Colonic mucosa (tissue), 4 donors: ENCODE data around the gene PIP4K2C. TPM values are rescaled to one million over a fixed set of nuclear protein-coding genes. Genes with fewer than 3 reads are reported as not detected.

Source experiments
- DNase-seq: peaks from one replicate; pipeline ENCODE4 v3.0.0-alpha.2; 2020
- H3K27ac ChIP-seq: fragments of 200-600 bp; one replicate; pipeline ENCODE4 v1.8.0; 2021
- H3K27me3 ChIP-seq: fragments of 200-600 bp; one replicate; pipeline ENCODE4 v1.8.0; 2021
- H3K36me3 ChIP-seq: fragments of 200-600 bp; one replicate; pipeline ENCODE4 v1.8.0; 2021
- H3K4me1 ChIP-seq: fragments of 200-600 bp; one replicate; pipeline ENCODE4 v1.8.0; 2021; ENCODE audit warnings: mild to moderate bottlenecking
- H3K4me3 ChIP-seq: fragments of 200-600 bp; one replicate; pipeline ENCODE4 v1.8.0; 2021
- H3K9ac ChIP-seq, 2 donors: one replicate each; pipeline ENCODE4 v1.7.0; 2013; ENCODE audit warnings: control low read depth in 2 of 2, low read depth in 2 of 2, low read length in 2 of 2
- H3K9me3 ChIP-seq: fragments of 200-600 bp; one replicate; pipeline ENCODE4 v1.8.0; 2021
- CTCF ChIP-seq: fragments of 200-600 bp; IDR thresholded peaks from one replicate; pipeline ENCODE4 v1.8.0; 2022; ENCODE audit warnings: antibody characterized with exemption, mild to moderate bottlenecking
- intact Hi-C: fragments of 100-400 bp; cut with DNase I; formaldehyde crosslinking; loops from one replicate; pipeline ENCODE4 v1.14.1; 2022
- total RNA-seq, 2 donors: library from RNA; stranded (reverse); fragmentation: NEBNext Ultra II Directional in 1 of 2; extraction: Animal tissue kit (Norgen Biotek cat#: 25700) in 1 of 2; gene quantifications; one replicate each; pipeline ENCODE4 v1.2.1, GENCODE V29; 2021
- donor health status: healthy.
- donor health status: DM: no; HTN: no; CAD: no.
- donor health status: DM: no; HTN: no; CAD: no.

PIP4K2C gene
- total RNA-seq, 2 donors from 2014 or later, result 43.6 to 60.2 TPM

DNA sequence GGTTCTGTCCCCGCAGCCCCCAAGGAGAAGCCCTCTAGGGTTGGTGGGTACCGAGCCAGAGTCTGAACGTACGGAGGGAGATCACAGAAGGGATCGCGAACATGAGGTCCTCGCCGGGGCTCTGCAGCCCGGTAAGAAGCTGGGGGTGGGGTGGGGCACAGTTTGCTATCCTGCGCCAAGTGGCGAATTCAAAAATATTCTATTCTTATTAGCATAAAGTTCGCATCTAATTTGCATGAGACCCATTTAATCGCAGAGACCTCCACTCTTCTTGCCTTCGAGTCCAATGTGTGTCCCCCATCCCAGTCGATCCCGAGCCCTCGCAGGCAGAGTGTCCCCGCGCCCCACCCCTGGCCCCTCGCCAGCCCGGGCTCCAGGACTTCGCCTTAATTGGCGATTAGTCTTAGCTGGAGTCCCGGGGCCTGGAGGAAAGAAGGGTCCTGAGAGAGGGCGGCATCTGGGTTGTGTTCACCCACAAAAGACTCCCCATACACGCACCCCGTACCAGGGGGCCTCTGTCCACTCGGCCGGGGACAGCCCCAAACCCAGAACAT lies 19.6 kb downstream of the PIP4K2C start:
- no peaks in the 10 kb centered on the region for H3K9me3 ChIP-seq
- H3K4me3 ChIP-seq, result peak overlapping the region; percentile 45
- H3K4me1 ChIP-seq, result no peaks in the 10 kb centered on the region
- peaks cover 24% of the 10 kb centered on the region for H3K27me3 ChIP-seq
- no peak for TF ChIP-seq CTCF
- intact Hi-C loops, result no loop called here
- no peaks in the 10 kb centered on the region for H3K36me3 ChIP-seq
- H3K9ac ChIP-seq, result peak overlapping the region; percentile 35 to 63
- peak; percentile 45 for DNase-seq
- peak overlapping the region; percentile 60 for H3K27ac ChIP-seq

DNA sequence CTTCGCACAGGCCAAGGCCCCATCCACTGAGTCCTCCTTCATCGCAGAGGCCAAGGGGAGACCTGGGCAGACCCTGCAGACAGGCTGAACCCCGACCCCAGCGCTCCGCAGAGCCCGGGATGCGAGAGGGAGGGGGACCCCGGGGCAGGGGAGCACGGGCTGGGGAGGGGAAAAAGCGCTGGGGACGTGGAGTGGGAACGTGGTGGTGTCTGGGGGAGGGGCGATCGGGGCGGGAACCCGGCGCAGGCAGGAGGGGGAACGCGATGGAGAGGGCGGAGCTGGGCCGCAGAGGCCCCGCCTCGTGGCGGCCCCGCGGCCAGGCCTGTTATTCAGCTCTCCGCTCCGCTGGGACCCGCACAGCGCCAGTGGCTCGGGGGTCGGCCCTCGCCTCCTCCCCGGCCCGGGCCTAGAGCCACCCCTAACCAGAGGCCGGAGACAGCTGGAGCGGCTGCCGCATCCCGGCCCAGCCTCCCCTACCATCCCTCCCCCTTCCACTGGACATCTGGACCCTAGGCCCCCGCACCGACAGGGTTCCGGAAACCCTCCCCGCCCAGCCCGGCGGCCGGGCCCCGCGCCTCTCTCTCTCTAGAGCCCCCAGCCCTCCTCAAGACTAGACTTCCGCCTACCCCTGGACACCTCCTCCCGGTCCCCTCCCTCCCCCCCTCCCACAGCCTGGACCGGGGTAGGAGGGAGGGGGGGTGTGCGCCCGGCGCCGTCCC lies 20.3 kb downstream of the PIP4K2C start, which contains the start of gene ARHGEF25:
TSS of gene ARHGEF25 (plus strand) at position 328 of the 719 bp plus-strand sequence. CDS start 460 bp downstream, outside the sequence.
- H3K36me3 ChIP-seq, result no peaks in the 10 kb centered on the region
- no peaks in the 10 kb centered on the region for H3K9me3 ChIP-seq
- H3K4me1 ChIP-seq, result no peaks in the 10 kb centered on the region
- peak within 1 kb of the TSS; percentile 60 for H3K27ac ChIP-seq
- intact Hi-C loops, result no loop called here
- peaks cover 24% of the 10 kb centered on the region for H3K27me3 ChIP-seq
- peak within 1 kb of the TSS; percentile 45 for H3K4me3 ChIP-seq
- DNase-seq, result peak; percentile 51
- H3K9ac ChIP-seq, result peak within 1 kb of the TSS; percentile 35 to 76
- no peak for TF ChIP-seq CTCF

DNA sequence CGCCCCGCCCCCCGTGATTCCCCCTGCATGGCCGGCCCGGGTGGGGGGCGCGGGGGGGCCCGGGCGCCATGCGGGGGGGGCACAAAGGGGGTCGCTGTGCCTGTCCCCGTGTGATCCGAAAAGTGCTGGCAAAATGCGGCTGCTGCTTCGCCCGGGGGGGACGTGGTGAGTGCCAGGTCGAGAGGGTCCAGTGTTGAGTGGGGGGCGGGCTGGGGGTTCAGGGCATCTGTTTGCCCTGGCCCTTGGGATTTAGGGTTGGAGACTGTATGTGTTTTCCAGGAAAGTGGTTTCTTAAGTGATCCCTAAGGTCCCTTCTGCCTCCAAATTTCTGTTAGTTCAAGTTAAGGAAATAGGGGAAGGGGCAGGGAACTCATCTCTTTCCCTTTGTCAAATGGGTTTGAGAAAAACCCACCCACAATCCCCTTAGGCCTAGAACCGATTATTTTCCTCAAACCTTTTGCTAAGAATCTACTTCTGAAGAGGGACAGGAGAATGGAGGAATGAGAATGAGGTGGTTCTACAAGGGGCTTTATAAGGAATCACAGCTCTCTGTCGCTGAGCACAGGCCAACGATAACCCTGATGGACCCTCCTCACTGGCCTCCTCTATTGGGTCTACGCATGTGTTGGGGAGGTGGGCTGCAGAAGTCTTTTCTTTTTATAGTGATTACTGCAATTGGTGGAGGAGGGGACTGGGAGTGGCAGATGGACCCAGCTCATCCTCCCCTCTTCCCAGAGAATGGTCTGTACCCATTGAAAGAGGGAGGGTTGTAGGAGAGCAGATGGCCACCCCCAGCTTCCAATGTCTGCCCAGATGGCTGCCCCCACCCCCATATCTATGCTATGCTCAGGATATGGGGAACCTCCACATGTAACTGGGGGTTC lies 21.1 kb downstream of the PIP4K2C start:
- Histone ChIP-seq H3K9ac (peak overlapping the region in 1 of 2 donors; percentile 12), H3K9me3 (no peaks in the 10 kb centered on the region), H3K27me3 (peaks cover 24% of the 10 kb centered on the region), H3K27ac (peak overlapping the region; percentile 60), H3K4me3 (peak overlapping the region; percentile 45), H3K36me3 (no peaks in the 10 kb centered on the region), H3K4me1 (no peaks in the 10 kb centered on the region)
- DNase-seq, result no peak
- intact Hi-C loops, result no loop called here
- TF ChIP-seq CTCF, result no peak

GRCh38 chr12:57612711-57613426 lies 21.9 kb downstream of the PIP4K2C start:
- H3K36me3 ChIP-seq, result no peaks in the 10 kb centered on the region
- no peak overlapping the region for H3K27ac ChIP-seq
- no peak overlapping the region for H3K4me3 ChIP-seq
- H3K9ac ChIP-seq, result no peak overlapping the region
- TF ChIP-seq CTCF, result no peak
- H3K4me1 ChIP-seq, result no peaks in the 10 kb centered on the region
- DNase-seq, result no peak
- peaks cover 24% of the 10 kb centered on the region for H3K27me3 ChIP-seq
- intact Hi-C loops, result no loop called here
- no peaks in the 10 kb centered on the region for H3K9me3 ChIP-seq
